ENCODE measurements around the gene FREM3.

- no peak for TF ChIP-seq EZH2phosphoT487 (IDR thresholded peaks at IDR 0.05; ENCODE audit: insufficient read depth, low read depth)
- no peak for TF ChIP-seq EZH2 (IDR thresholded peaks at IDR 0.05; ENCODE audit: insufficient read depth, poor library complexity, severe bottlenecking)
Measured at GRCh38 chr4:143599827-143600226, 100.6 kb downstream of the FREM3 start.

All from GM23248 (cell line).